GM18526 (cell line): ENCODE results near the gene ISCU.

ENCODE experiments used
- POLR2A ChIP-seq: IDR thresholded peaks from 3 replicates; pipeline ENCODE4 v1.6.1; 2011; ENCODE audit not compliant: insufficient read length; ENCODE audit errors: extremely low read depth

Gene ISCU

GRCh38 chr12:108563136-108563803 is 874 bp downstream of the ISCU start:
- TF ChIP-seq POLR2A, result peak; percentile 50

GRCh38 chr12:108563804-108564151 is 1.4 kb downstream of the ISCU start:
- TF ChIP-seq POLR2A, result no peak

GRCh38 chr12:108564724-108565123 is 2.3 kb downstream of the ISCU start:
- TF ChIP-seq POLR2A, result no peak

GRCh38 chr12:108565146-108565545 is 2.8 kb downstream of the ISCU start:
- TF ChIP-seq POLR2A, result no peak

GRCh38 chr12:108565976-108566375 is 3.6 kb downstream of the ISCU start:
- TF ChIP-seq POLR2A, result peak; percentile 40

- TF ChIP-seq POLR2A, result no peak
These were observed 4.1 kb downstream of the ISCU start for GRCh38 chr12:108566452-108566851.

GRCh38 chr12:108567406-108568337 is 5.3 kb downstream of the ISCU start:
- TF ChIP-seq POLR2A, result no peak

GRCh38 chr12:108568338-108569154 is 6.2 kb downstream of the ISCU start:
- TF ChIP-seq POLR2A, result no peak

- TF ChIP-seq POLR2A, result no peak
These were observed 8.6 kb downstream of the ISCU start for GRCh38 chr12:108570743-108571608.

- TF ChIP-seq POLR2A, result no peak
These were observed 9.3 kb downstream of the ISCU start for GRCh38 chr12:108571609-108572165.

- TF ChIP-seq POLR2A, result no peak
These were observed 9.9 kb downstream of the ISCU start for GRCh38 chr12:108572166-108572790.

- no peak for TF ChIP-seq POLR2A
These were observed 10.9 kb downstream of the ISCU start for GRCh38 chr12:108573317-108573716.

GRCh38 chr12:108575199-108575912 is 13.0 kb downstream of the ISCU start:
- TF ChIP-seq POLR2A, result no peak
